Embryonic facial prominence (tissue), 1 donor: ENCODE data around the gene SH3BP5.

Experiments used
- DNase-seq: peaks from one replicate; pipeline ENCODE4 v3.0.0-alpha.2; 2016; ENCODE audit errors: extremely low spot score

Gene SH3BP5

GRCh38 chr3:15325228-15325627 lies 7.2 kb downstream of the SH3BP5 start:
- no peak for DNase-seq

GRCh38 chr3:15324379-15324808 lies 8.0 kb downstream of the SH3BP5 start:
- DNase-seq: no peak

GRCh38 chr3:15323063-15323462 lies 9.3 kb downstream of the SH3BP5 start:
- no peak for DNase-seq

- DNase-seq: no peak
These were observed 11.0 kb downstream of the SH3BP5 start for GRCh38 chr3:15321349-15321748.

GRCh38 chr3:15319575-15319974 lies 12.8 kb downstream of the SH3BP5 start:
- DNase-seq: no peak

- no peak for DNase-seq
These were observed 13.2 kb downstream of the SH3BP5 start for GRCh38 chr3:15319136-15319535.

GRCh38 chr3:15318661-15319060 lies 13.7 kb downstream of the SH3BP5 start:
- no peak for DNase-seq

GRCh38 chr3:15316998-15317435 lies 15.4 kb downstream of the SH3BP5 start:
- no peak for DNase-seq

GRCh38 chr3:15315003-15315402 lies 17.4 kb downstream of the SH3BP5 start:
- DNase-seq: no peak

GRCh38 chr3:15314276-15314675 lies 18.1 kb downstream of the SH3BP5 start:
- DNase-seq: no peak

- no peak for DNase-seq
These were observed 18.9 kb downstream of the SH3BP5 start for GRCh38 chr3:15313461-15313860.

- no peak for DNase-seq
These were observed 19.8 kb downstream of the SH3BP5 start for GRCh38 chr3:15312550-15312949.

GRCh38 chr3:15310491-15311370 lies 21.7 kb downstream of the SH3BP5 start:
- DNase-seq: no peak

- no peak for DNase-seq
These were observed 22.6 kb downstream of the SH3BP5 start for GRCh38 chr3:15309662-15310335.

GRCh38 chr3:15307580-15307979 lies 24.8 kb downstream of the SH3BP5 start:
- DNase-seq: no peak

- DNase-seq: no peak
These were observed 25.4 kb downstream of the SH3BP5 start for GRCh38 chr3:15306979-15307359.

GRCh38 chr3:15305359-15305844 lies 27.0 kb downstream of the SH3BP5 start:
- no peak for DNase-seq

- DNase-seq: no peak
These were observed 28.7 kb downstream of the SH3BP5 start for GRCh38 chr3:15303728-15304127.

- DNase-seq: no peak
These were observed 29.2 kb downstream of the SH3BP5 start for GRCh38 chr3:15303216-15303615.

- no peak for DNase-seq
These were observed 30.6 kb downstream of the SH3BP5 start for GRCh38 chr3:15301761-15302160.

- no peak for DNase-seq
These were observed 31.9 kb downstream of the SH3BP5 start for GRCh38 chr3:15300323-15301078.

- DNase-seq: no peak
These were observed 33.4 kb downstream of the SH3BP5 start for GRCh38 chr3:15299036-15299435.
